Omental fat pad (tissue), 4 donors: Measurements from ENCODE around the gene COX18. TPM values are rescaled to one million over a fixed set of nuclear protein-coding genes. Genes with fewer than 3 reads are reported as not detected.

ENCODE experiments used
- ATAC-seq: fragments of 150-250 bp; one replicate; pipeline ENCODE4 v1.9.1; 2016; ENCODE audit warnings: mild to moderate bottlenecking, moderate library complexity; ENCODE audit not compliant: low FRiP score
- DNase-seq: peaks from one replicate; pipeline ENCODE4 v3.0.0-alpha.2; 2019; ENCODE audit warnings: low spot score
- CTCF ChIP-seq, 3 donors: fragments of 450-650 bp; IDR thresholded peaks; one replicate each; pipeline ENCODE4 v1.5.1; 2016 to 2017; ENCODE audit warnings: antibody characterized with exemption in 3 of 3, mild to moderate bottlenecking in 3 of 3, moderate library complexity in 2 of 3
- total RNA-seq, 4 donors: library from RNA; depleted of rRNA; stranded (reverse); fragments of >200 nt; gene quantifications; one replicate each; pipeline ENCODE4 v1.1.0, GENCODE V29; 2016

Gene COX18
- total RNA-seq, 4 donors from 2014 or later, result 13.1 to 18.3 (median 15.7) TPM

GRCh38 chr4:73070074-73070390, 516 bp upstream of the COX18 start:
- DNase-seq (no peak), ATAC-seq (peak; percentile 66)
- no peak for TF ChIP-seq CTCF (IDR thresholded peaks at IDR 0.05)

DNA sequence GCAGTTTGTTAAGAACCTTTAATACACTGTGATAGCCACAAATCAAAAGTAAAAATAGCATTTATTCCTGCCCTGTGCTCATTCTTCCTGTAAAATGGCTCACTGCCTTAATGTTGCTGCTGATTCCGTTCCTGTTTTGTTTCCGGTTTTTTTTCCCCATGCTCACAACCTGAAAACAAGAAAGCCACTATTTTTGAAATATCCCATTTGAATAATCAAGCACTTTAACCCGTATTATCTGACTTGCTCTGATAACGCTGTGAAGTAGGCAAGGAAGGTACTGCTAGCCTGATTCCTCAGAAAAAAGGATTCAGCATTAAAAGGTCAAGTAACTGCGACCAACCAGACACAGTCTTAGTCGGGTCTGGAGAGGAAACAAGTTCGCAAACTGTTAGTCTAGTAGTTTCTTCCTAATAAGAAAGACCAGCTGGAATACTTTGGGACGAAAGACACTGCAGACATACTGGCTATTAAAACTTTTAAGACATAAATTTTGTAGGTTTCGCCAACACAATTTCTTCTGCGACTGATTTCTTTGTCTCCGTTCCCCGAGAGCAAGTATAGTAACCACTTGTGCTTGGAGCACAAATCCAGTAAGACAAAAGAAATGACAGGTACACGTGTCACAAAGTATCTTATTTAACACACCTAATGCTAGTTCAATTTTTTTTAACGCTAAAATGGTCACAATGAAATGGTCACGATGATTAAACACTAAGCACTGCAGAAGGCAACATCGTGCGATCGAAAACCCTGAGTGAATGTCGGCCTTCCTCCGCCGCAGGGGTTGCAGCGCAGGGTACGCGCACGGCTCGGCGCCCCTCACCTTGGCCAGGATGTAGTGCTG, 802 bp downstream of the COX18 start:
- TF ChIP-seq CTCF (IDR thresholded peaks at IDR 0.05), result no peak
- ATAC-seq (no peak), DNase-seq (no peak)

DNA sequence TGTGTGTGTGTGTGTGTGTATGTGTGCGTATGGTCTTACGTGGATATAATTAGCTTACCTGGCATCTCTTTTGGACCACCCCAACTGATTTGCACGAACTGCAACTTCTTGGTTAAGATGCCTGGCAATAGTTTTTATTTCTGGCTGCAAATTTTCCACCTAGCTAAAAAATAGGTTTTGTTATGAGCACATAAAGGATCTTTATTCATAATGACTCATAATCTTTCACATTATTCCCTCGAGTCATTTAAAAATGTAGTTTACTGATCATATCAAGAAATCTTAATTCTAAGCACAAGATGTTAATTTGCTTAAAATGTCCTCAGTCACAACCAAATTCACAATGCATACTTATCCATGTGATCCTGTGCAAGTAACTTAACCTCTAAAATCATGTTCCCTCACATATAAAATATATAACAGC, 1.5 kb downstream of the COX18 start:
- no peak for ATAC-seq
- TF ChIP-seq CTCF (IDR thresholded peaks at IDR 0.05), result no peak
- no peak for DNase-seq

- DNase-seq (no peak), ATAC-seq (no peak)
- TF ChIP-seq CTCF (IDR thresholded peaks at IDR 0.05), result no peak
Observed at GRCh38 chr4:73066928-73067327, 2.6 kb downstream of the COX18 start.

- no peak for DNase-seq
- no peak for ATAC-seq
- no peak for TF ChIP-seq CTCF (IDR thresholded peaks at IDR 0.05)
Observed at GRCh38 chr4:73066445-73066844, 3.1 kb downstream of the COX18 start.

- DNase-seq, result no peak
- no peak for TF ChIP-seq CTCF (IDR thresholded peaks at IDR 0.05)
- ATAC-seq, result no peak
Observed at GRCh38 chr4:73064536-73064935, 5.0 kb downstream of the COX18 start.

DNA sequence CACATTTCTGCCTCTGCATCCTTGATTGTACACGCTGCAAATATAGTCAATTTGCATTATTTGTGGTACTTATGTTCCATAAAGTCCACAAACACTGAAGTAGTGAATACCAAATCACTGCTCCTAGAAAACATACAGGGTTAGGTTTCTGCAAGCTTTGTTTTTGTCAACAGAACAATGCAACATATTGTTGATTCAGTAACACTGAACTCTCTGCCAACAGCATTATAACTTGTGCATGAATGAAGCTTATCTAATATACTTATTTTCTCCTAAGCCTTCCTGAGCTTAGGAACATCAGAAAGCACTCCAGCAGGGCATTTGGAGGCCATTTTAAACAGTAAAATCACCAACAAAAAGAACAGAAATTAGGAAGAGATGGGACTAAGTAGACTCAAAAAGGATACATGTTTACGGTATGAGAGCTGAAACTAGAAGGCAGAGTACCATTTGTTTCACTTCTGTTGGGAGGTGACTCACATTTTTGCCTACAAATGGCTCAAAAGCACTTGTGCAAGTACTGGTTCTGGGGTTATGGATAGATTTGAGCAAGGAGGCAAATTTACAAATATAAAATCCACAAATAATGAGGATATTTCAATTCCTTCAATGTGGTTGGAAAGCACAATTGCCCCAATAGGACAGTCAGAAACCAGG, 14.1 kb downstream of the COX18 start:
- no peak for ATAC-seq
- DNase-seq, result no peak
- TF ChIP-seq CTCF (IDR thresholded peaks at IDR 0.05), result no peak
